ENCODE results near the gene HERPUD1.
"Not testable (repeated sequence)": the region's sequence is repeated elsewhere in the genome, so short reads cannot be mapped to it uniquely, and the experiment has no call there.

The HERPUD1 gene

GRCh38 chr16:56931892-56932720 lies at the start of gene HERPUD1:
TSS of gene HERPUD1 (plus strand) at chr16:56932142. CDS start at chr16:56932245, 103 bp downstream.
- DNase-seq: peak; percentile 92 to 95

- no peak for DNase-seq
Measured at GRCh38 chr16:56883586-56883985, 48.4 kb upstream of the HERPUD1 start.

- DNase-seq: no peak
Measured at GRCh38 chr16:56884026-56884582, 47.8 kb upstream of the HERPUD1 start.

- DNase-seq: not testable (repeated sequence)
Measured at GRCh38 chr16:56884929-56885328, 47.0 kb upstream of the HERPUD1 start.

GRCh38 chr16:56885446-56886162 lies 46.3 kb upstream of the HERPUD1 start:
- DNase-seq: no peak

- no peak for DNase-seq
Measured at GRCh38 chr16:56886296-56886695, 45.6 kb upstream of the HERPUD1 start.

GRCh38 chr16:56886826-56887225 lies 45.1 kb upstream of the HERPUD1 start:
- no peak for DNase-seq

GRCh38 chr16:56888806-56889205 lies 43.1 kb upstream of the HERPUD1 start:
- DNase-seq: no peak

- DNase-seq: no peak
Measured at GRCh38 chr16:56889206-56889605, 42.7 kb upstream of the HERPUD1 start.

GRCh38 chr16:56891685-56892084 lies 40.3 kb upstream of the HERPUD1 start:
- DNase-seq: no peak

GRCh38 chr16:56892705-56893104 lies 39.2 kb upstream of the HERPUD1 start:
- no peak for DNase-seq

- DNase-seq: no peak
Measured at GRCh38 chr16:56894331-56894917, 37.5 kb upstream of the HERPUD1 start.

GRCh38 chr16:56895813-56896212 lies 36.1 kb upstream of the HERPUD1 start:
- DNase-seq: no peak

- DNase-seq: no peak
Measured at GRCh38 chr16:56896244-56896643, 35.7 kb upstream of the HERPUD1 start.

GRCh38 chr16:56897026-56897799 lies 34.7 kb upstream of the HERPUD1 start:
- DNase-seq: peak in 1 of 2 experiments; percentile 8

- DNase-seq: no peak
Measured at GRCh38 chr16:56898847-56899246, 33.1 kb upstream of the HERPUD1 start.

- no peak for DNase-seq
Measured at GRCh38 chr16:56903866-56904265, 28.1 kb upstream of the HERPUD1 start.

GRCh38 chr16:56907401-56907800 lies 24.5 kb upstream of the HERPUD1 start:
- DNase-seq: no peak

- no peak for DNase-seq
Measured at GRCh38 chr16:56909527-56909979, 22.4 kb upstream of the HERPUD1 start.

- no peak for DNase-seq
Measured at GRCh38 chr16:56910112-56910511, 21.8 kb upstream of the HERPUD1 start.

GRCh38 chr16:56910654-56911539 lies 21.0 kb upstream of the HERPUD1 start:
- no peak for DNase-seq

Measured in NCI-H2081 (cell line).